ACHN (cell line): ENCODE data around the gene PTMA.

ENCODE experiments used
- DNase-seq: peaks from one replicate; pipeline ENCODE4 v3.0.0-alpha.2; 2015
- in situ Hi-C: cut with HindIII; loops from 2 replicates; pipeline ENCODE4 v1.10.0; 2017; ENCODE audit warnings: low sequenced_read_pairs, low pct_ligation_motif_present, low pct_unique_long_range_greater_than_20kb

Gene PTMA

DNA sequence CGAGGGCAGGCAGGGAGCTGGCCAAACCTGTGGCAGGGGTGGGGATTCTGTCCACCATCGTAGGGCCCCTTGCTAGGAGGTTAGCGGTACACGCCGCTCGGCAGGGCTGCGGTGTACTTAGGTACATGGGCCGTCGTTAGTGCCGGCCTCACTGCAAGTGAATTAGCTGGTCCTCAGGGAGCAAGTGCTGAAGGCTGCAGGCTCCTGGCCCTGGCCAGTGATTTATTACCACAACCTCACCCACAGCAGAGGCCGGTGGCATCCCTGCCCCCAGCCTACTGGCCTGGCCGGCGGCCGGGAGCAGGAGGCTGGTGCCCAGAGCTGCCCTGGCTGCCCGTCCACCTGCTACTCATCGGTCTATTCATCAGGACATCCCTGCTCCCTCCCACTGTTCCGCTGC is 19.6 kb upstream of the PTMA start:
- DNase-seq, result no peak
- in situ Hi-C loops, result no loop called here

DNA sequence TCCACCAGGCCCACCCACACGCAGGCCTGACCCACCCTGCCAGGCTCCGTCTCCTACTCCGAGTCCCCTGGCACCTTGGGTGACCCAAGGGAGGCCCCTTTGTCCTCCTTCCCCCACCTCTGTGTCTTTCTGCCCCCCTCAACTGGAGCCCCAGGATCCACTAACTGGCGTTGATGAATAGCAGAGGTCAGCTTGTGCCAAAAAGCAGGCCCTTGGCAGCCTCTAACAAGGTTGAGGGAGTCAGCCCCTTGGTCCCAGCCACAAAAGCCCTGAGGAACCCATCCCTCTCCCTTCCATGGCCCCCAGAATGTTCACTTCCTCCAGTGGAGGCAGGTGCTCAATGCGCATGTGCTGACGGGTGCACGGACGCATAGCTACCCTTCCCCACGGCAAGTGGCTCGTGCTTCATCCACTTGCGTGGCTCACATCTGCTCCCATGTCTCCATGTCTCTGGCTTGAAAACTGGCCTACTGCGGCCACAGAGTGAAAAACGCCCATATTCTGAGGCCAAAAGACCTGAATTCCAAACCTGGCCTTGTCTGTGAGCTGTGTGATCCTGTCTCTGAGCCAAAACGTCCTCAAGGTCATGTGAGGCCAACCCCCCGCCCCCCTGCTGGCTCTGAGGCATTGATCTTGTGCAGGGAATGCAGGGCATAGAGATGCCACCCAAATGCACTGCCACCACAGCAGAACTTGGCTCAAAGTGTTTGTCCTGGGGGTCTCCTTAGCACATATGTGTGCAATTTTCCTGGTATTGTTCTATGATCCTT is 19.0 kb upstream of the PTMA start:
- DNase-seq, result no peak

GRCh38 chr2:231691251-231691772 is 17.0 kb upstream of the PTMA start:
- DNase-seq, result no peak
- in situ Hi-C loops, result no loop called here

More for the DNA sequence above, 19.0 kb upstream of the PTMA start:
- in situ Hi-C loops, result no loop called here

DNA sequence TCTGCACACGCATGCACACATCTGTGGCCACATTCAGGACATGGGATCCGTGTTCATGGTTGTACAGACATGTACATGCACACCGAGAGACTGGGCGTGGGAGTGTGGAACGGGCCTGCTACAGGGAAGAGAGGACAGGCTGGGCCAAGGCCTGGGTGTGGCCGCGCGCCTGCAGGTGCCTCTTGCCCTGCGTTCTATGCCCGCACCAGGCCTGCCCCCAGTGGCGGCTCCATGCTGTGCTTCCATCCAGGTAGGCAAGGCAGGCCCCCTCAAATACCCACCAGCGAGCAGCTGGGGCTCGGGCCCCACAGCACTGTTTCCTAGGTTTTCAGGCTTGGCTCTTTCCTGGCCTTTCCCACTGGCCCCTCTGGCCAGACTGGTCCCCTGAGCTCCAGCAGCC is 15.5 kb upstream of the PTMA start:
- DNase-seq, result no peak
- in situ Hi-C loops, result no loop called here

- in situ Hi-C loops, result no loop called here
- DNase-seq, result no peak
These were observed 14.4 kb upstream of the PTMA start for GRCh38 chr2:231693956-231694355.

GRCh38 chr2:231696004-231696367 is 12.3 kb upstream of the PTMA start:
- in situ Hi-C loops, result no loop called here
- no peak for DNase-seq

DNA sequence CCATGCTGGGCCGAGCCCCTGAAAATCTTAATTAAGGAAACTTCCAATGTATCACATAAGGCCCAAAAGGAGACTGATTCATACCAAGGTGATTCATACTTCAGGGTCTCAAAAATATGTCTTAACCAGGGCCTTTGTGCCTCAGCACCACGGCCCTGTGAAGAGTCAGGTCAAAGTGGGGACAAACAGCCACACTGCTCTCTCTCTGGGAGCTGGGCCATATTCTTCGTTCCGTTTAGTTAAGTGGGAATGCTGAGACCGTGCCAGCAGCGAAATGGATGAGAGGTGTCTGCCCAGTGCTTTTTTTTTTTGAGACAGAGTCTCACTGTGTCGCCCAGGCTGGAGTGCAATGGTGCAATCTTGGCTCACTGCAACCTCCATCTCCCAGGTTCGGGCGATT is 9.3 kb upstream of the PTMA start:
- in situ Hi-C loops, result no loop called here
- DNase-seq, result no peak

DNA sequence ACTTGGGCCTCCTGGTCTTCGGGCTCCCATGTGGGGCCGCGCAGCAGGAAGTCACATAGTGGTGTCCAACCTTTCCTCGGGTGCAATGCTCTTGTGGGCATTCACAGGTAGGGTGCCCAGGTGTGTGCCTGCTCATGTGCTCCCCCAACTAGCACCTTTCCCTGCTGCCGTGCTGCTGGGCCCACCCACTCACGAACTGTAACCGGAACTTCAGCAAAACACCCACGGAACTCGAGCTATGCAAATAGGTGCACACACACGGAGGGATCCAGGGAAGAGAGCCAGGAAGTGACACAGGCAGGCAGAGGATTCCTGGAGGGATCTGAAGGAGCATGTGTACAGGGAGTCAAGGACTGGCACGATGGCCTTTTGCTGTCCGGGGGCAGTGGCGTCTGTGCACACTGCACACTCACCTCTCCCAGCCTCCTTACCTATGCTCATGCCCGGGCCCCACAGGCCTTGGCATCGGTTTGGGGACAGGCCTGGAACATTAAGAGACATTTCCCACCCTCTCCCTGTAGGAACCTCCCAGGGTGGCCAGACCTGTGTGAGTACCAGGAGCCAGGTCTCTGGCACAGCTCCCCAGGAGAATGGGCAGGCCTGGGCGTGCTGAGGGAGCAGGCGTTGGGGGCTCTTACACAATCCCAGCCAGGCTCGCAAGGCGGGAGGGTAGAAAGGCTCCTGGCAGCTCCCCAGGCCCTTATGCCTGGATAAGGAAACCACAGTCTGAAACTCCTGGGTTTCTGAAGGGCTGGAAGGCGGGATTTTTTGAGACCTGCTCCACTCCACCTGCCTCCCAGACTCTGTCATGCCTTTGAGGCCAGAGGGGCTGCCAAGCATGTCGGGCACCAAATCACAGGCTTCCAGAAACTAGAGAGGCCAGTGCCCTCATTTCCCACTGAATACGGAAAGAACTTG is 6.6 kb upstream of the PTMA start:
- in situ Hi-C loops, result no loop called here

DNA sequence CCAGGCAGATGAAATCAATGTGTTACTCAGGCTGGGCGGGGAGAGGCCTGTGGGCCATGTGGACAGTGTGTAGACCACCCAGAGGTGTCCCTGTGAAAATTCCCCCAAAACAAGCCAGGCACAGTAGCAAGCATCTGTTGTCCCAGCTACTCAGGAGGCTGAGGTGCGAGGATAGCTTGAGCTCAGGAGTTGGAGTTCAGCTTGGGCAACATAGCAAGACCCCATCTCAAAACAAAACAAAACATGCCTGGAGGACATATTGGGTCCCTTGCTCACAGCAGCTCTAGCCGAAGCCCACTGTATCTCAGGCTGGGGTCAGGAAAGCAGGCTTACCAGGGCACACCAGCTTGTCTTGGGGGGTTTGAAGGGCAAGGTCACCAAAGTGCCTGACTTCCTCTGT is 4.3 kb upstream of the PTMA start:
- DNase-seq, result no peak
- in situ Hi-C loops, result no loop called here

More for the DNA sequence above, 6.6 kb upstream of the PTMA start:
- no peak for DNase-seq

GRCh38 chr2:231706731-231707624 is 1.3 kb upstream of the PTMA start:
- peak; percentile 99 for DNase-seq
- in situ Hi-C loops, result no loop called here

GRCh38 chr2:231707625-231707926 is 749 bp upstream of the PTMA start:
- DNase-seq, result no peak
- in situ Hi-C loops, result no loop called here

GRCh38 chr2:231708773-231709635 is 679 bp downstream of the PTMA start:
- in situ Hi-C loops, result no loop called here
- peak; percentile 39 for DNase-seq

DNA sequence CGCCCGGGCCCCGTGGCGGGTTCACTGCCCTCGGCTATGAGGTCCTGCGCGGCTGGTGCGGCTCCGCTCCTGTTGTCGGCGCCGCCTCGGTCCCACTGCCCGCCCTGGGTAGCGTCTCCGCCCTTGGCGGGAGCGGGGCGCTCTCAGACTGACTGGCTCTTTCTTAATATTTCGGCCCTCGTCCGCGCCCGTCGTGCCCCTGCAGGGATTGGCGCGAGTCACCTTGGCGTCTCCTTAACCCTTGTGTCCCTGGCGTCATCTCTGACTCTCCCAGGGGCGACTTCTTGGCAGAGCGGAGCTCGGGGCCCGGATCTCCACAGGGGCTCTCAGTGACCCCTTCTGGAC is 1.3 kb downstream of the PTMA start:
- in situ Hi-C loops, result no loop called here
- DNase-seq, result peak; percentile 32

DNA sequence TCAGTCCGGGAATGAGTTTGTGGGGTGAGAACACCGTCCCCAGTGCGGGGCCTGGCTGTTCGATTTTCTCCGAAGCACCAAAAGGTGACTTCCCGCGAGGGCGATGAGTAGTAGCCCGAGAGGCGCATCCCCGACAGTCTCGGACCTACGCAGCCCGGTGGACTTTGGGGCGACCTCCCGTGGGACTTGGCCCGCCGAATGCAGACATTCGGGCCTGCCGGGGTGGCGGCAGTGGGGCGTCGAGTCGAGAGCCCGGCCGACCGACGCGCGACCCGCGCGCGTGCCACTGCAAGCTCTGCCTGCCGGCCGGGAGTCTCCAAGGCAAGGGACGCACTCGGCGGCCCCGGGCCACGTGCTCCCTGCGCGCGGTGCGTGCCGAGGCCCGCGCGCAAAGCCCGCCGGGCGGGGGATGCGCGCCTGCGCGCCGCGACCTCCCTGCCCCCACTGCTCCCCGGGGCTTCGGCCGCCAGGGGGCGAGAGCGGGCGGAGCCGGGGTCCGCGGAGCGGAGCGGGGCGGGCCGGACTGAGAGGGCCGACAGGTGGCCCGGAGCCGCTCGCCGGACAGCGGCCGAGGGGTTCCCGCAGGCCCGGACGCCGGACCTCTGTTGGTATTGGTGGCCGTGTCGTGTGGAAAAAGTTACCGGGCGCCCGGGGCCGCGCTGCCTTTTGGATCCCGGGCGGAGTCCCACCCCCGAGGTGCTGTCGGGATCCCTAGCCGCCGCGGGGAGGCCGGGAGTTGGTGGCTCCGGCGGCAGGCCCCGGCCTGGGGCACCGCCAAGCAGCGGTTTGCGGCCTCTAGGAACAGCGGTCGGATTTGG is 1.9 kb downstream of the PTMA start:
- DNase-seq, result peak; percentile 88
- in situ Hi-C loops, result no loop called here

DNA sequence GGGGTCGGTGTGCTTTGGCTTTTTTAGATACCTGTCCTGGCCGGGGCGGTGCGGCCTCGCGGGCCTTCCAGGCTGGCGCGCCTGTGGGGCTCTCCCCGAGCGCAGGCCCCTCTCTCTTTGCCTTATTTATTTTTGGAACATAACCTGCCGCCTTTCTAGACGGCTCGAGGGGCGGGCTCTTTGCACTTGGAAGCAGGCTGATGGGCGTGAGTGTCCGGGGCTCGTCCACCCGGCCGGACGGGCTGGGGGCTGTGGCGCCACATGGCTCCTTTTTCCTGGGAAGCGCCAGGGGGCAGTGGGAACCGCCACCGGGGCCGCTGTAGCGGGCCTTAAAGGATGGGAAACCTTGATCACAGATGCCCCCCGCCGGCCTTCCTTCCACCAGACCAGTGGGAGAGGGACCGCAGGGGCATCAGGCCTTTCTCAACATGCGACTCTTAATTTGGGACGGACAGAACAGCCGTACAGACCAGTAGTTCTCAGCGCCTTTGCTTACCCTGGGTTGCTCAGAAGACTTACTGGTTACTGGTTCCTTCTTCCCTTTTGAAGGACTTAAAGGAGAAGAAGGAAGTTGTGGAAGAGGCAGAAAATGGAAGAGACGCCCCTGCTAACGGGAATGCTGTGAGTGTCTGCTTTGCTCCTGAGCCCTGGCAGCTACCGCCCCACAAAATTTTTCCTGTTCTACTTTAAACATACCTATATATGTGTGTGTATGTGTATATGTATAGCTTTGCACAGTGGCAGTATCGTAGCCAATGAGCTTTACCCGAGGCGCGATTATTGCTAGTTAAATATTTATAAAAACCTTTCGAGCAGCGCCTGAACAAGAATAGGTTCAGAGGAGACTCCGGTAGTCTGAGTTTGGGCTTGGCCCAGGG is 2.7 kb downstream of the PTMA start:
- DNase-seq, result peak; percentile 37

DNA sequence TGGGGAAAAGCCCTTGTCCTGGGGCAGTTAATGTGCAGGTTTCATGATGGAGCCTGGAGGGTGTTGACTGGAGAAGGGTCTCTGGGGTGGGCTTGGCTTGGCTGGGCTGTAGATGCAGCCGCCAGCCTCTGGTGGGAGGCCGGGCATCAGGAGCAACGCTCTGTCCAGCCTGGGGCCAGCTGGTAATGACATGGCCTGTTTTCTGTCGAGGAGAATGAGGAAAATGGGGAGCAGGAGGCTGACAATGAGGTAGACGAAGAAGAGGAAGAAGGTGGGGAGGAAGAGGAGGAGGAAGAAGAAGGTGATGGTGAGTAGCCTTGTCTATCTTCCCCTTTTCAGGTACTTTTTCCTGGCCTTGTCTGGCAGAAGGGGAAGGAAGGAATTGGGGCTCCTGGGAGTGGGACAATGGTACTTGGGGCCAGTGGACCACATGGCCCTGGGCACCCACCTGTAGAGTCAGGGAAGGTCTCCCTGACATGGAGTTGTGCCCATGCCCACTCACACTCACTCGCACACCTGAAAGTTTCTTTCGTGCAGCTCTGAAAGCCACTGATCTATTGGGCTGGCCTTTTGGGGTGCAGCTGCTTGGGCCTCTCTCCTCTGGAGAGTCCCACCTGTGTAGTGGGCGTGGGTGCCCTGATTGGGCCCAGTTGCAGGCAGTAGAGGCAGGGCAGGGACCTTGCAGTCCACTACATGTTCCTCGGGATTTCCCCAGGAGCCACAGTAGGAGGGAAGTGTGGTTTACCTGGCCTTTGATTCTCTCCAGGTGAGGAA is 3.5 kb downstream of the PTMA start:
- in situ Hi-C loops, result no loop called here
- no peak for DNase-seq

More for the DNA sequence above, 2.7 kb downstream of the PTMA start:
- in situ Hi-C loops, result no loop called here
